ENCODE results near the gene APOLD1.

DNA sequence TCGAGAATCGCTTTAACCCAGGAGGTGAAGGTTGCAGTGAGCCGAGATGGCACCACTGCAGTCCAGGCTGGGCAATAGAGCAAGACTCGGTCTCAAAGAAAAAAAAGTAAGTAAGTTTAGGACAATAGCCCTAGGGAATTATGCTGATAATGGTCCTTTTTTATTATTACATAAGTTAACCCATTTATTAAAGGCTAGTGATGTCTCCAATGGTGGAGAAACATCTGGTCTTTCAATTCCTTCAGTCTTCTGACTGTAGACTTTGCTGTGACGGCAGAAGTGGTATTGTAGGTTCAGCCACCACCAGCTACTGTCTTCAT lies 55.1 kb downstream of the APOLD1 start:
- TF ChIP-seq, protein P1, sequence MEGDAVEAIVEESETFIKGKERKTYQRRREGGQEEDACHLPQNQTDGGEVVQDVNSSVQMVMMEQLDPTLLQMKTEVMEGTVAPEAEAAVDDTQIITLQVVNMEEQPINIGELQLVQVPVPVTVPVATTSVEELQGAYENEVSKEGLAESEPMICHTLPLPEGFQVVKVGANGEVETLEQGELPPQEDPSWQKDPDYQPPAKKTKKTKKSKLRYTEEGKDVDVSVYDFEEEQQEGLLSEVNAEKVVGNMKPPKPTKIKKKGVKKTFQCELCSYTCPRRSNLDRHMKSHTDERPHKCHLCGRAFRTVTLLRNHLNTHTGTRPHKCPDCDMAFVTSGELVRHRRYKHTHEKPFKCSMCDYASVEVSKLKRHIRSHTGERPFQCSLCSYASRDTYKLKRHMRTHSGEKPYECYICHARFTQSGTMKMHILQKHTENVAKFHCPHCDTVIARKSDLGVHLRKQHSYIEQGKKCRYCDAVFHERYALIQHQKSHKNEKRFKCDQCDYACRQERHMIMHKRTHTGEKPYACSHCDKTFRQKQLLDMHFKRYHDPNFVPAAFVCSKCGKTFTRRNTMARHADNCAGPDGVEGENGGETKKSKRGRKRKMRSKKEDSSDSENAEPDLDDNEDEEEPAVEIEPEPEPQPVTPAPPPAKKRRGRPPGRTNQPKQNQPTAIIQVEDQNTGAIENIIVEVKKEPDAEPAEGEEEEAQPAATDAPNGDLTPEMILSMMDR (IDR thresholded peaks at IDR 0.05; ENCODE audit: insufficient read depth, low read length, poor library complexity, severe bottlenecking): no peak
- TF ChIP-seq EZH2phosphoT487 (conservative IDR thresholded peaks at IDR 0.05; ENCODE audit: low read length): no peak

All from SU-DHL-6 (cell line).